Suppressor macrophage (primary cell): ENCODE data around the gene CABP5.

ENCODE experiments used
- DNase-seq, 4 experiments: peaks; one replicate each; pipeline ENCODE4 v3.0.0-alpha.2; 2020 to 2022

The CABP5 gene

GRCh38 chr19:48030073-48030472 lies 13.8 kb downstream of the CABP5 start:
- no peak for DNase-seq

GRCh38 chr19:48029431-48029830 lies 14.4 kb downstream of the CABP5 start:
- DNase-seq = no peak

GRCh38 chr19:48025480-48025879 lies 18.4 kb downstream of the CABP5 start:
- no peak for DNase-seq

GRCh38 chr19:48023518-48023917 lies 20.4 kb downstream of the CABP5 start:
- DNase-seq = no peak

GRCh38 chr19:48023011-48023410 lies 20.9 kb downstream of the CABP5 start:
- DNase-seq = no peak

- peak; percentile 56 to 74 (median 60) for DNase-seq
Measured at GRCh38 chr19:48020686-48021085, 23.2 kb downstream of the CABP5 start.

- no peak for DNase-seq
Measured at GRCh38 chr19:48010932-48011758, 32.7 kb downstream of the CABP5 start.

- DNase-seq = peak in 1 of 4 experiments; percentile 6
Measured at GRCh38 chr19:48006762-48007161, 37.1 kb downstream of the CABP5 start.

GRCh38 chr19:48004236-48004635 lies 39.6 kb downstream of the CABP5 start:
- DNase-seq = no peak

- DNase-seq = no peak
Measured at GRCh38 chr19:48000846-48001245, 43.0 kb downstream of the CABP5 start.

- no peak for DNase-seq
Measured at GRCh38 chr19:47998800-47999199, 45.1 kb downstream of the CABP5 start.

GRCh38 chr19:47996230-47996727 lies 47.6 kb downstream of the CABP5 start:
- no peak for DNase-seq

- no peak for DNase-seq
Measured at GRCh38 chr19:47994209-47994802, 49.6 kb downstream of the CABP5 start, which contains the start of gene ELSPBP1. Gene ELSPBP1, plus strand, starts transcription at chr19:47994632. Its CDS starts 14,036 bp downstream, at chr19:48008668.

- DNase-seq = no peak
Measured at GRCh38 chr19:47992070-47992469, 51.8 kb downstream of the CABP5 start, which contains the start of gene BSPH1. Gene BSPH1, minus strand, starts transcription at chr19:47992170. Its CDS starts 89 bp downstream, at chr19:47992081.

GRCh38 chr19:47991191-47991808 lies 52.6 kb downstream of the CABP5 start:
- DNase-seq = no peak
